GM19025 (cell line): ENCODE data around the gene KATNIP.

ENCODE experiments used
- ATAC-seq: cut with Tn5 transposase; IDR thresholded peaks from one replicate; pipeline ENCODE4 v1.9.1; 2021; ENCODE audit warnings: mild to moderate bottlenecking, low read depth, moderate library complexity; ENCODE audit not compliant: unreplicated experiment

KATNIP gene

GRCh38 chr16:27576729-27577128 is 26.8 kb downstream of the KATNIP start:
- ATAC-seq = no peak

GRCh38 chr16:27579087-27579980 is 29.4 kb downstream of the KATNIP start:
- ATAC-seq = no peak

- ATAC-seq = no peak
Measured at GRCh38 chr16:27582883-27583282, 32.9 kb downstream of the KATNIP start.

- no peak for ATAC-seq
Measured at GRCh38 chr16:27583634-27584033, 33.7 kb downstream of the KATNIP start.

GRCh38 chr16:27585200-27585599 is 35.3 kb downstream of the KATNIP start:
- no peak for ATAC-seq

- ATAC-seq = no peak
Measured at GRCh38 chr16:27586711-27587110, 36.8 kb downstream of the KATNIP start.

- no peak for ATAC-seq
Measured at GRCh38 chr16:27588057-27588456, 38.1 kb downstream of the KATNIP start.

GRCh38 chr16:27591837-27592236 is 41.9 kb downstream of the KATNIP start:
- ATAC-seq = no peak

- ATAC-seq = no peak
Measured at GRCh38 chr16:27595475-27595874, 45.5 kb downstream of the KATNIP start.

- no peak for ATAC-seq
Measured at GRCh38 chr16:27595993-27596392, 46.0 kb downstream of the KATNIP start.

- ATAC-seq = no peak
Measured at GRCh38 chr16:27596411-27596810, 46.5 kb downstream of the KATNIP start.

- no peak for ATAC-seq
Measured at GRCh38 chr16:27597361-27597760, 47.4 kb downstream of the KATNIP start.

- no peak for ATAC-seq
Measured at GRCh38 chr16:27598220-27598619, 48.3 kb downstream of the KATNIP start.

- ATAC-seq = no peak
Measured at GRCh38 chr16:27598931-27599565, 49.1 kb downstream of the KATNIP start.

GRCh38 chr16:27599606-27600005 is 49.7 kb downstream of the KATNIP start:
- no peak for ATAC-seq
